GM18520 (cell line): ENCODE data around the gene SOWAHA.

ENCODE experiments used
- ATAC-seq: cut with Tn5 transposase; IDR thresholded peaks from one replicate; pipeline ENCODE4 v1.9.1; 2021; ENCODE audit not compliant: unreplicated experiment

SOWAHA gene

DNA sequence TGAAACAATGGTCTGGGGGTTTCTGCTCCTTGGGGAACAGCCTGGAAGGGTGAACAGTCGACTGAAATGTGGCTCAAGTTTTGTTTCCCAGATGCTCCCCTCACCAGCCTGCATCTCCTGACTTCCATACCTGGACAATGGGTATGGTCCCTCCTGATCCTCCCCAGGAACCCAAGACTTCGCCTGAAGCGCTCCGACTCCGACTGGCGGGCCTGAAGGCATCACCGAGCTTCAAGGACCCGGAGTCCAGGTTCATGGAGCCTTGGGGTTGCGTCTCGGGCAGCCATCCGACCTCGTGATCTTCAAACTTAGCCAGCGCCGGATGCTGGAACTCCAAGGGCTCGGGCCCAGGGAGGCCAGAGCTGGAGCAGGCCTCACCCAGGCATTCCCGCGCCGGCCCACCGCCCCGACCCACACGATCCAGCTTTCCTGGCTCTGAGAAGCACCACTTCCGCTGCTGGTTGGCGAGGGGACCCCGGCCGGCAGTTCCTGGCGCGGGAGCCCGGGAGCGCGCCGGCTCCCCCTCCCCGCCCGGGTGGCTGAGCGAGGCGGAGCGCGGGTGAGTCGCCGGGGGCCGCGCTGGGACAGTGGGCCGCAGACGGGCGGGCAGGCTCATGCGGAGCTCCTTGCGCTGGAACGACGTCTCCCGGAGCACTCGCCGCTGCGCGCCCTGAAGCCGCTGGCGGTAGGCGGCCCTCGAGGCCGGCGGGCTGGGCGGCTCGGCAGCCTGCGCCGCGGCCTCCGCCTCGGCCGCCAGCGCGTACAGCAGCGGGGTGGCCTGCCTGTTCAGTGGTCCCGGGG is 12.1 kb downstream of the SOWAHA start:
- ATAC-seq: no peak

DNA sequence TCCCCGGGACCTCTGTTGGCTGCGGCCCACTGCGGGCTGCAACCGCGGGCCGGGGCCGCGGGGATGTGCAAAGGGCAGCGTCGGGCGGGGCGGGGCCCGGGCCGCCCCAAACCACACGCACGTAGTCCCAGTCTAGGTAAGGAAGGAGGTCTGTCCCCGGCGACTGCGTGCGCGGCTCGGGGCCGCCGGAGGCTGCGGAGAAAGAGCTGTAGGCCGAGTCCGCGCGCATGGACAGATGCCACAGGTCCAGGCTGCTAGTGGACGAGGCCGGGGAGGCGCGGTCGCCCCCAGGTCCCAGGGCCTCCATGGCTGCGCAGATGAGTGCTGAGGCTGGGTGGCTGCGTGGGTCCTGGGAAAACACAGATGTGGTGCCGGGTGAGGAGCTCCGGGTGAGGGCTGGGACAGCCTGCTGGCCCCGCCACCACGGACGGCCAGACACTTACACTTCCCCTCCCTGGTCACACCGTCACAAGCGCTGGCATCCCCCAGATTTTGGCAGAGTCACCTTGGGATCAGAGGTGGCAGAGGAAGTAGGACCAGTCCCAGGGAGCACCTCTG is 12.8 kb downstream of the SOWAHA start:
- no peak for ATAC-seq

GRCh38 chr5:132826424-132827082 is 13.5 kb downstream of the SOWAHA start:
- ATAC-seq: no peak

DNA sequence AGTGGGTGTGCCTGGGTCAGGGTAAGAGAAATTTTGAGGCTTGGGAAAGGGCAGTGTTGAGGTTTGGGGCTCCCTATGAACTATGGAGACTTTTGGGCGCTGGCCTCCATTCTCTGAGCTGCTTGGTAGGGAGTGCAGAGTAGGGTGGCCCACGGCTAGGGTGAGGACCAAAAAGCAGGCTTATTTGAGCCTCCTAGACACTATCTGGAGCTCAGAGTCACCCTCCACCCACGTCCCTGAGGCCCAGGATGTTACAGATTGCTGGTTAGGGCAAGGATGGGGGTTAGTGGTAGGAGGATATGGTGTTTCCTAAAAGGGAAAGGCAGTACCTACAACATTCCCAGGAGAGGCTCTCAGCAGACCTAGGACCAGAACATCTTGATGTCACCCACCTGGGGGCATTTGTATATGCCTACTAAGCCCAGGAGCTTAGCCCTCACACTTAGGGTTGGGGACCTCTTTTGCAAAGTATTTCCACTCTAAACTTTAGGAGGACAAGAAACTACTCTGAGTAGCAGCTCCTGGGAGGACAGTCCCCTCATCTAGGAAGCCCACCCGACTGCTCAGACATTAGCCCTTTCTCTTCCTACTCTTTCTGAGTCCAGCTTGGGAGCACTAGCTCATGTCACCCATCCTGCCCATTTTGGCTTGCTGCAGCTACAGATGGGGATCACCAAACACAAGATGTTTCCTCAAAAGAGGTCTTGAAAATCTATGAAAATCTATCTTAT is 15.0 kb downstream of the SOWAHA start:
- no peak for ATAC-seq

- ATAC-seq: no peak
These were observed 15.9 kb downstream of the SOWAHA start for GRCh38 chr5:132828846-132829494.

DNA sequence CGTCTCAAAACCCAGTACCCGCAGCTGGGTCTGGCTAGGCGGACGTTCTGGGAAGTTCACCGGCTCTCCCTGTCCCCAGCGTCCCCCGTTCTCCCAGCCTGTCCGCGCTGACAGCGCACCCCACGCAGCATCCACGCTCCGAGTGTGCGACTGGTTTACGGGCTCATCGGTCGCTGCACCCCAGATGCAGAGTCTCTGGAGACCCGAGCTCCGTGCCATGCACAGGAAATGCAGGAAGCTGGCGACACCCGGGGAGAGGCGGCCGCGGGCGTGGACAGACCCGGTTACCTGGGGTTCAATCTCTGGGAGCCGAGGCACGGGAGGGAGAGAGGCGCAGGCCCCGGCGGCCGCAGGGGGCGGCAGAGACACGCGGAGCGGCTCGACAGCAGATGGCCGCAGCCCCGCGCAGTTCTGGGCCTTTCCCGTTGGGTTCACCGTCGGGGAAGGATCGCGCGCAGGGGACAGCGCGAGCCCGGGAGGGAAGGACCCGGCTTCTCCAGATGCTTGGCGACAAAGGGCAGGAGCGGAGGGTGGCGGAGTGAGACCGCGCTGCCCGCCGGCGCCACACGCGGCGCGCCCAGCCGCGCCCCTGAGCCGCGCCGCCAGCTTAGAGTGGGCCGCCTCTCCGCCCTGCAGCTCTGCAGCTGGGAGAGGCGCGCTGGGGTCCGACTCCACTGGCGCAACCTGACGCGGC is 16.8 kb downstream of the SOWAHA start:
- peak; percentile 61 for ATAC-seq

DNA sequence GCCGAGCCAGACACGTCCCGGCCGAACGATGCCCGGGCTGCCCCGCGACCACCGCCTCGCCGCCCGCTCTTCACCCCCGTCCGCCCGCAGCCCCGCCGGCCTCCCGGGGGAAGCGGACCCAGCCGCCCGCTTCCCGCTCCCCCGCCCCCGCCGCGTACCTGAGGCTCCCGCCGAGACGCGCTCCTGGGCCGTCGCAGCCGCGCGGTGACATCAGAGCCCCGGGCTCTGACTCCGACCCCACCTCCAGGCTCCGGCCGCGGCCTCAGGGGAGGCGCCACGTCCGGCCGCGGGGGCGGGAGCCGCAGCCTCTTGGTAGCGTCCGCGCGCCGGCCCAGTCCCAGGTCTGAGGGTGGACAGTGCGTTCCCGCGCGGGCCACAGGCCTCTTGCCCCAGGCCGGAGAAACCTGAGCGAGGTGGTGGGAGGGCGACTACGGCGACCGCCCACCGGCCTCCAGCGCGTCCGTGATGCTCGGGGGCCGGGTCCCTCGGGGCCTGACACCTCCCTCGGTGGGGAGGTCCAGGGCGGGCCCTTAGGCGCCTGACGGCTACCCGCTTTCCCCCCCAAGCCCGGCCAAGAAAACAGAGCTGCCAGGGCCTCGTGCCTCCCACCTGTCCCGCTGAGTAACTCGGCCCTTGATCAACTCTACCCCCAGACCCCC is 17.5 kb downstream of the SOWAHA start, which contains the start of gene SHROOM1:
SHROOM1 (minus strand) TSS at position 212 of the 659 bp plus-strand sequence. CDS start 4,507 bp downstream, outside the sequence.
- peak; percentile 54 for ATAC-seq

DNA sequence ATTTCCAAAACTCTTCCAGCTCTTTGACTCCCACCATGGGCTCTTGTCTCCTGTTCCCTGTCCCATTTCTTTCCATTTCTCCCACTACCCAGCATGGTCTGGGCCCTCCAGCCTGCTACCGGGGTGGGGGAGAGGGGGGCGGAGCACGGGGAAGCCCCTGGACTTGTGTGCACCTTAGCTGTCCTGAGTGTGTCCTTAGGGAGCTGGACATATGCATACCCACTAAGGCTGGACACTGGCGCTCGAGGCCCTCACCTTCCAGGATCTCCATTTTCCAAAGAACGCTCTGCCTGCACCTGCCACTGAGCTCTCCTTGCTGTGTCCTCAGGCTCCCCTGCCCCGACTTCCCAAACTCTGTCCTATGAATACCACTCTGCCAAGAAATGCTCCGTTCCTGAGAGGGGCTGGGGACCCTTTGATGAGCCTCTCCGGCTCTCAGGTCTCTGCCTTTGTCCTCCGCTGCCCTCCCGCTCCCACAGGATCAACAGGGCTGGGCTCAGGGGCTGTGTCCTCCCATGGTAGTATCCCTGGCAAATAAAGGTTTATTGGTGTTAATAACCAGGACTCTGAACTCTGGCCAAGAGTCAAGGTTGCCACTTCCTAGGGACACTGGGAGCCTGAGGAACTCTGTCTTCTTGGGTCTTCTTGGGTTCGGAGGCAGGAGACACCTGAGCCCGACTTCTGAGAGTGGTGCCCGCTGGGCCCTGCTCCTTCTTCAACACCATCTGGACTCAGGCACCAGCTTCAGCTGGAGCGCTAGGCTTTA is 18.2 kb downstream of the SOWAHA start:
- no peak for ATAC-seq

DNA sequence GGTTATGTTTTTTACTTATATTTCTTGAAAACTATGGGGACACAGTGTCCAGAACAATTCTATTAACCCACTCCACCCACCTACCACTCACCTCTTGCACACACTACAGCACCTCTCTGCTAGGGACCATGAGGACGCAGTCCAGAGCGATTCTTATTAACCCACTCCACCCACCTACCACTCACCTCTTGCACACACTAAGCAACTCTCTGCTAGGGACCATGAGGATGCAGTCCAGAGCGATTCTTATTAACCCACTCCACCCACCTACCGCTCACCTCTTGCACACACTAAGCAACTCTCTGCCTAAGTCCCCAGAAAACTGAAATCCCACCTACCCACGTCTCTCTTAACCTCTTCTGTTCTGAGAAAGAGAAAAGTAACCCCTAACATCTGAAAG is 19.5 kb downstream of the SOWAHA start:
- ATAC-seq: no peak

DNA sequence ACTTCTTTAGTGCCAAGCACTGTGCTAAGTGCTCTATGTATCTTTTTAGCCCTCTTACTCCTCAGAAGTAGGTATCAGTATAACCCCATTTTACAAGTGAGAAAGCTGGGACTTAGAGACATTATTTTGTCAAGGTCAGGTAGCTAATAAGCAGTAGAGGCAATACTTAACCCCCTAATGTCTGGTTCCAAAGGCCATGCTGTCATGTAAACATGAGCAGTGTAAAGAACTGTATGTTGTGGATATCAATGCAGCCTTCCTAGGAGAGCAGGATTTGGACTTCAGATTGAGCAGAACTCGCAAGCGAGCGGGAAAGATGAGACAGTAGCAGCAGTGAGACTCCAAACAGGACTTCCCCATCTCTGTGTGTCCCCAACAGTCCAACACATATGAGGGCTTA is 21.0 kb downstream of the SOWAHA start:
- no peak for ATAC-seq

- no peak for ATAC-seq
These were observed 23.8 kb downstream of the SOWAHA start for GRCh38 chr5:132836852-132837251.

- ATAC-seq: no peak
These were observed 24.8 kb downstream of the SOWAHA start for GRCh38 chr5:132837868-132838267.

GRCh38 chr5:132838516-132839282 is 25.6 kb downstream of the SOWAHA start:
- no peak for ATAC-seq

- no peak for ATAC-seq
These were observed 26.6 kb downstream of the SOWAHA start for GRCh38 chr5:132839426-132840301.

DNA sequence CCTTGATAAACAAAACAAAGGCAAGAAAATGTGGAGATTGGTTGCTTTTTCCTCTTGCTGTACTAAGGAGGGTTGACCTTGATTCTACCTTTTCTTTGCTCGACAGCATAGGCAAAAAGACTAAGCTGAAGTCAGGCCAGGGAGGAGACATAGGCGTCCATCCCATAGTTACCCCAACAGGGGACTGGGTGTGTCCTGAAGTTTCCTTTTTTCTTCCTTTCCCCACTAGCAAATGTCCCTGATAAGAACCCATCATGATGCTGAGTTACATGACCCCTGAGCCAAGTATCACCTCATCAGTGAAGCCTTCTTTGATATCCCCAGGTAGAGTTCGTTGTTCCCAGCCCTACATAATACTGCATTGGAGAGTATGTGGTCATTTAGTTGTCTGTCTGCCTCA is 27.2 kb downstream of the SOWAHA start:
- no peak for ATAC-seq

DNA sequence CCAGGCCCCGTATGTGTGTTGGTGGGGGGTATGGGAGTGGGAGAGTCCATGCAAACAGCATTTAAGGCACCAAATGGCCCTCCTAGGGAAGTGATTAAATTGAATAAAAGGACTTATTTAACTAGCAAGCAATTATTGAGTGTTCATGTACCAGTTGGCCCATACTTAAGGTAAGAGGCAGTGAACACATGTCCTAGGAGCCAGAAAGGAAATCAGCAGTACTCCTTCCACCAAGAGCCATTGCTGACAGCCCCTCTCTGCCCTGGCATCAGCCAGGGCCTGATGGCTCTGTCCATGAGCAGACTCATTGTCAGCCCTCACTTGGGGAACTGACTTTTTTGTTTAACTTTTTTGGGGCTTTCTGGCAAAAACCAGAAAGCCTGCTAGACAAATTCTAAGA is 27.8 kb downstream of the SOWAHA start:
- no peak for ATAC-seq

GRCh38 chr5:132841305-132841704 is 28.2 kb downstream of the SOWAHA start:
- no peak for ATAC-seq
